Measurements from ENCODE around the gene MRM2.

- TF ChIP-seq POLR2AphosphoS5 (IDR thresholded peaks at IDR 0.05; ENCODE audit: low read depth, low read length) (no peak), TAF1 (IDR thresholded peaks at IDR 0.05; ENCODE audit: borderline replicate concordance, insufficient read depth, low read length) (no peak)
- TF ChIP-seq, protein P1, sequence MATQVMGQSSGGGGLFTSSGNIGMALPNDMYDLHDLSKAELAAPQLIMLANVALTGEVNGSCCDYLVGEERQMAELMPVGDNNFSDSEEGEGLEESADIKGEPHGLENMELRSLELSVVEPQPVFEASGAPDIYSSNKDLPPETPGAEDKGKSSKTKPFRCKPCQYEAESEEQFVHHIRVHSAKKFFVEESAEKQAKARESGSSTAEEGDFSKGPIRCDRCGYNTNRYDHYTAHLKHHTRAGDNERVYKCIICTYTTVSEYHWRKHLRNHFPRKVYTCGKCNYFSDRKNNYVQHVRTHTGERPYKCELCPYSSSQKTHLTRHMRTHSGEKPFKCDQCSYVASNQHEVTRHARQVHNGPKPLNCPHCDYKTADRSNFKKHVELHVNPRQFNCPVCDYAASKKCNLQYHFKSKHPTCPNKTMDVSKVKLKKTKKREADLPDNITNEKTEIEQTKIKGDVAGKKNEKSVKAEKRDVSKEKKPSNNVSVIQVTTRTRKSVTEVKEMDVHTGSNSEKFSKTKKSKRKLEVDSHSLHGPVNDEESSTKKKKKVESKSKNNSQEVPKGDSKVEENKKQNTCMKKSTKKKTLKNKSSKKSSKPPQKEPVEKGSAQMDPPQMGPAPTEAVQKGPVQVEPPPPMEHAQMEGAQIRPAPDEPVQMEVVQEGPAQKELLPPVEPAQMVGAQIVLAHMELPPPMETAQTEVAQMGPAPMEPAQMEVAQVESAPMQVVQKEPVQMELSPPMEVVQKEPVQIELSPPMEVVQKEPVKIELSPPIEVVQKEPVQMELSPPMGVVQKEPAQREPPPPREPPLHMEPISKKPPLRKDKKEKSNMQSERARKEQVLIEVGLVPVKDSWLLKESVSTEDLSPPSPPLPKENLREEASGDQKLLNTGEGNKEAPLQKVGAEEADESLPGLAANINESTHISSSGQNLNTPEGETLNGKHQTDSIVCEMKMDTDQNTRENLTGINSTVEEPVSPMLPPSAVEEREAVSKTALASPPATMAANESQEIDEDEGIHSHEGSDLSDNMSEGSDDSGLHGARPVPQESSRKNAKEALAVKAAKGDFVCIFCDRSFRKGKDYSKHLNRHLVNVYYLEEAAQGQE (IDR thresholded peaks at IDR 0.05; ENCODE audit: insufficient read depth in 1 of 2, low read depth in 2 of 2, low read length in 2 of 2), result no peak
Measured at GRCh38 chr7:2231992-2232765, 9.8 kb downstream of the MRM2 start.

Data from PFSK-1 (cell line).